Frontal cortex (tissue), 4 donors: ENCODE data around the gene ITGA3. TPM values are rescaled to one million over a fixed set of nuclear protein-coding genes. Genes with fewer than 3 reads are reported as not detected.

ENCODE experiments used
- DNase-seq, 2 donors: peaks; one replicate each; pipeline ENCODE4 v3.0.0; 2012; ENCODE audit warnings: low spot score in 2 of 2
- FAIRE-seq: peaks from 2 replicates; lab custom pipeline; 2012; peaks lifted over from hg19 to GRCh38; lab: Jason Lieb, UNC
- total RNA-seq: library from RNA; depleted of rRNA; stranded (reverse); fragments of >200 nt; gene quantifications from one replicate; pipeline ENCODE4 v1.2.3, GENCODE V29; 2014
- donor health status: control.
- donor health status: control.
- donor health status: control.

The ITGA3 gene
- total RNA-seq, 1 donor from 2014 or later: 20.0 TPM

GRCh38 chr17:50064253-50065001, 8.5 kb downstream of the ITGA3 start:
- DNase-seq: peak in 1 of 2 donors; percentile 54
- FAIRE-seq: no peak

DNA sequence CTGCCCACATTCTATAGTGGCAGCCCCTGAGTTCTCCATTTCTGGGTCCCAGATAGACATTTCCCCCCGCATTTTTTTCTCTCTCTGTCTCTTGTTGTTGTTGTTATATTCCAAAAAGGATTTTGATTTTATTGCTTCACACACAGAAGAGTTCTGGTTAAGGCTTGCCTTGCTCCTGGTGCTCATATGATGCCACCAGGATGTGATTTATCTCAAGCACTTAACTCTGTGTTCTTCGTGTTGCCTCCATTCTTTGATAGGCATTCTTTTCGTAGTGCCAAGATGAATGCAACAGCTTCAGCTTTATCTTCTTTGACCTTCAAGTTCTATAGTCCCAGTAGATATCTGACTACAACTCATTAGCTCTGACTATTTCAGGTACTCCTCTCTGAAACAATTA, 9.1 kb downstream of the ITGA3 start:
- no peak for FAIRE-seq
- no peak for DNase-seq

DNA sequence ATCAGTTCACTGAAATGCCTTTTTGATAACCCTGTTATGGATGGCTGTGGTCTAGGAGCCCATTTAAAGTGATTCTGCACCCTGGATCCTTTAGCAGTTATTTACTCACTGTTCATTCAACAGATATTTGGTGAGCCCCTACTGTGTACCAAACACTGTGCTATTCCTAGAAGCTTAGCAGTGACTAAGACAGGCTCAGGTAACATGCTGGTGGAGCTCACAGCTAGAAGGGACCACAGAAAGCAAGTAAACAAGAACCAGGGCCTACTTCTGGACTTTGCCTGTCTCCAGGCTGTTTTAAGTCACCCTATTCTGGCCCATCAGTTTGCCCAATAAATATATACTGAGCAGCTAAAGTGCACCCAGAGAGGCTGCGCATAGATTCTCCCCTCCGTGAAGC, 11.1 kb downstream of the ITGA3 start:
- FAIRE-seq (no peak), DNase-seq (no peak)

GRCh38 chr17:50067996-50068395, 12.1 kb downstream of the ITGA3 start:
- FAIRE-seq (no peak), DNase-seq (no peak)

DNA sequence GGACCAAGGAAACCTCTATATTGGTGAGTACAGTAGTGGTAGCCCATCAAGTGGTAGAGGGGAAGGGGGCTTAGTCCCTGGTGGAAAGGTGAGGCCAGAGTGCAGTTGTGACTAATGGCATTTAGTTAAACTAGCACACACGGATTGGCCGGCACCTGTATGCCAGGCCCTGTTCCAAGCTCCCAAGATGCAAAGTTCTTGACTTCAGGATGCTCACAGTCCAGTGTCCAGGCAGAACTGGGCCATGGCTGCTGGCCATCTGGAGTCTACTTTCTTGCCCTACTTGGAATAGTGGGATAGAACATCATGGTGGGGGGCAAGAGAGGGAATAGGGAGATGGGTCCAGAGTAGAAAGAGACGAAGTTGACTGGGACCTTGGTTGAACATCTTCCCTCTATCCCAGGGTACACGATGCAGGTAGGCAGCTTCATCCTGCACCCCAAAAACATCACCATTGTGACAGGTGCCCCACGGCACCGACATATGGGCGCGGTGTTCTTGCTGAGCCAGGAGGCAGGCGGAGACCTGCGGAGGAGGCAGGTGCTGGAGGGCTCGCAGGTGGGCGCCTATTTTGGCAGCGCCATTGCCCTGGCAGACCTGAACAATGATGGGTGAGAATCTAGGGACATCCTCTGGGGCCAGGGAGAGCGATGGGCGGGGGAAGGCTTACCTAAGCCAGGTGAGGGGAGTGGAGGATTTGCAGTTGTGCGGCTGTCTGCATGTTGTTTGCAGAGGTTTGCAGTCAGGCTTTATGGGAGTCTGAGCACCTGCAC, 15.2 kb downstream of the ITGA3 start:
- DNase-seq (no peak), FAIRE-seq (no peak)

DNA sequence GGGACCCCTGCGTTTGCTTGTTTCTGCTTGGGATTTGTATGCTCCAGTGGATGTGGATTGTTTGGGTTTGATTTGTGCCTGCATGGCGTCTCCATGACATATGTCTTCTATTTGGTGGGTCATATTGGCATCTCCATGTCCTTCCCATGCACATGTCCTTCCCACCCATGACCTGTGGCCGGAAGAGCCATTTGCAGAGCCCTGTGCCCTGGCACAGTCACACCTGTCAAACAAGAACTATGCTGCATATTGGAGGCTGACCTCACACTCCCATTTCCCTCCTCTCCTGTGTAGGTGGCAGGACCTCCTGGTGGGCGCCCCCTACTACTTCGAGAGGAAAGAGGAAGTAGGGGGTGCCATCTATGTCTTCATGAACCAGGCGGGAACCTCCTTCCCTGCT, 15.8 kb downstream of the ITGA3 start:
- no peak for FAIRE-seq
- no peak for DNase-seq

- DNase-seq: no peak
Measured at GRCh38 chr17:50072130-50072529, 16.2 kb downstream of the ITGA3 start.

DNA sequence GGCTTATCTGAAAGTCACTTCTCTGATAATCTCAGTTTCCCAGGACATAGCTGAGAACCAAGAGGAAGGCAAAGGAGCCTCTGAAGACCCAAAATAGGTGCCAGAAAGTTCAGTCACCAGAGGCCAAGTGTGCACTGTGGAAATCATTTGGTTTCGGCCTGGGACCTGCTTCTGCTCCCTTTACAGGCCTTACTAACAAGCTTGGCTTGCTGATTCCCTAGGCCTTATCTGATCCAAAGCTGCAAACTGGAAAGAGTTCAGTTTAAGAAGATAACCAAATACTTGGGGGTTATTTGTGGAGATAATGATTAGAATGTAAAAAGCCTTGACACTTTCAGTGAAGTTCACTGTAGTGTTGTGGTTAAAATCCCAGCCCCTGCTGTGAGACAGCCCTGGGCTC, 17.0 kb downstream of the ITGA3 start:
- DNase-seq (no peak), FAIRE-seq (no peak)

More at GRCh38 chr17:50072130-50072529, 16.2 kb downstream of the ITGA3 start:
- FAIRE-seq: no peak

DNA sequence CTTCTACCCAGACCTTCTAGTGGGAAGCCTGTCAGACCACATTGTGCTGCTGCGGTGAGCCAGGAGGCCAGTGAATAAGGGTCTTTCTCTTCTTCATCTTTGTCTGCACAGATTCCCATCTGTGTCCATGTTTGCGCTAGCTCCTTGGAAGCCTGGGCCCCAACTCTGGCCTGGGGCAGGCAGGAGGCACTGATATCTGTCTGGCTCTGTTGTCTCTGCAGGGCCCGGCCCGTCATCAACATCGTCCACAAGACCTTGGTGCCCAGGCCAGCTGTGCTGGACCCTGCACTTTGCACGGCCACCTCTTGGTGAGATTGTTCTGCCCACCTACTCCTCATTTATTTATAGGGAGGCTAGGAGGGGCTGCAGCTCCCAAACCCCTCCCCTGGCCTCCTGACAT, 18.3 kb downstream of the ITGA3 start:
- DNase-seq: no peak
- no peak for FAIRE-seq

- DNase-seq (no peak), FAIRE-seq (no peak)
Measured at GRCh38 chr17:50075446-50076032, 19.6 kb downstream of the ITGA3 start.

DNA sequence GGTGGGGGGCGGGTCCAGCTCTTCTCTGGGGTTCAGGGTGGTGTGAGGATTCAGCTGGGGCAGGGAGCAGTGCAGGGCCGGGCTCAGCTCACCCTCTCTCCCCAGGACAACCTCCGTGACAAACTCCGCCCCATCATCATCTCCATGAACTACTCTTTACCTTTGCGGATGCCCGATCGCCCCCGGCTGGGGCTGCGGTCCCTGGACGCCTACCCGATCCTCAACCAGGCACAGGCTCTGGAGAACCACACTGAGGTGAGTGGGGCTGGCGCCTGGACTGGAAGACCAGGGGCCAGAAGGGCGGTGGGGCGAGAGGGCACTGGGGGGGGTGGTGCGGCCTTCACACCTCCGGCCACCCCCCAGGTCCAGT, 20.3 kb downstream of the ITGA3 start:
- DNase-seq (no peak), FAIRE-seq (no peak)

- no peak for FAIRE-seq
- DNase-seq: no peak
Measured at GRCh38 chr17:50076591-50077235, 20.8 kb downstream of the ITGA3 start.

GRCh38 chr17:50078430-50078829, 22.5 kb downstream of the ITGA3 start:
- FAIRE-seq: no peak

DNA sequence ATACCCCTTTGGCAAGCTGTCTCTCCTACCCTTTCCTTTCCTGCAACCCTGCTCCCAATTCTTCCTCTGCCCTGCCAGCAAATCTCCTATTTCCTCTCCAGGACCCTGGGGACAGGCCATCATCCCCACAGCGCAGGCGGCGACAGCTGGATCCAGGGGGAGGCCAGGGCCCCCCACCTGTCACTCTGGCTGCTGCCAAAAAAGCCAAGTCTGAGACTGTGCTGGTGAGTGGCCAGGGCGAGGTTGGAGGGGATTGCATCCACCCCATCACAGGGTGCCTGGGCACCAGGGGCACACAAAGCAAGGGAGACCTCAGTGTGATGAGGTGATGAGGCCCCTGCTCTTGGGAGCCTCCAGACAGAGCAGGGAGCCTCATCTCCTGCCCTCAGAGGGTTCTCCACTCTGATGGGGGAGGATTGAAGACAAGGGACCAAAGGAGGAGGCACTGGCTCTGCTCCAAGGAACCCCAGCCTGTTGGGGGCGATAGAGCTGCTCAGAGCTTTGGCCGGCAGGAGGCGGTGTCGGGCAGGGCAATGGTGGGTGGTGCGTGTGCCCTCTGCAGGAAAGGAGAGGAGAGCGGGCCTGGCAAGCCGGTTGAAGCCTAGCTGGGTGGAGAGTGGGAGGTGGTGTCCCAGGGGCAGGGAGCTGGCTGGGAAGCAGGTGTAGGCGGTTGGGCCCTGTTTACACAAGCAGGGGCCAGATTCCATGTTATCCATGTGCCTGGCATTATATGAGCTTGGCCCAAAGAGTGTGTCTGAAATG, 23.6 kb downstream of the ITGA3 start:
- FAIRE-seq (no peak), DNase-seq (no peak)

More at GRCh38 chr17:50078430-50078829, 22.5 kb downstream of the ITGA3 start:
- DNase-seq: no peak

- FAIRE-seq (no peak), DNase-seq (no peak)
Measured at GRCh38 chr17:50080096-50080480, 24.2 kb downstream of the ITGA3 start.

DNA sequence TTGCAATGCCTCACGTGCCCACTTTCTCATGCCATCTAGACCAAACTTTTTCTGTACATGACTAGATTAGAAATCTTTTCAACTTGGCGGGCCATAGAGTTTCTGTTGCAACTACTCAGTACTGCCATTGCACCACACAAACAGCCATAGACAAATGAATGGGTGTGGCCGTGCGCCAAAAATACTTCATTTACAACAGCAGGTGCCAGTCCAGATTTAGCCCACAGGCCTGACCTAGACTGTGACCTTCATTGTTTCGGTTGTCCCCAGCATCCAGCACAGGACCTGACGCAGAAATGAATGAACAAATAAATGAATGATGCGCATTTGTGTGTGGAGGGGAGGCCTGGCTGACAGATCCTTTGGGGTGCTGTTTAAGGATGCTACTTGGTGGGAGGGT, 24.9 kb downstream of the ITGA3 start:
- FAIRE-seq: no peak
- no peak for DNase-seq

DNA sequence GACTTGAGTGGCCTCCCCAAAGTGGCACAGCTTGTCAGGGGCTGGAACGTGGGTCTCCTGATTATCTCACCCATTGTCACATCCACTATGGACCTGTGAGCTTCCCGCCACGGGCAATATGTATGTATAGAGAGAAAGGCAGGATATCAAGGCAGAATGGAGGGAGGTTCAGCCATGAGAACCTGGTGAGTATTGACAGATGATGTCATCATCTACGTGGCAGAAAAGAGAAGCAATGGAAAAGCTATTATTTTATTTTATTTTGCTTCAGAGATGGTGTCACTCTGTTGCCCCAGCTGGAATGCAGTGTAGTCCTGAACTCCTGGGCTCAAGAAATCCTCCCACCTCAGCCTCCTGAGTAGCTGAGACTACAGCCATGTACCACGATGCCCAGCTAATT, 25.8 kb downstream of the ITGA3 start:
- no peak for DNase-seq
- no peak for FAIRE-seq

GRCh38 chr17:50087246-50087911, 31.5 kb downstream of the ITGA3 start:
- FAIRE-seq: no peak
- DNase-seq: peak; percentile 63 to 77

GRCh38 chr17:50087912-50088405, 32.0 kb downstream of the ITGA3 start:
- DNase-seq: no peak
- no peak for FAIRE-seq
